ENCODE measurements around the gene RTN4RL1. TPM values are rescaled to one million over a fixed set of nuclear protein-coding genes. Genes with fewer than 3 reads are reported as not detected.
A peak's percentile ranks its signal among the peaks of the same experiment; 100 is the strongest.

Gene RTN4RL1
- polyA plus RNA-seq, 4 donors = 0.69 to 2.2 (median 1.8) TPM

DNA sequence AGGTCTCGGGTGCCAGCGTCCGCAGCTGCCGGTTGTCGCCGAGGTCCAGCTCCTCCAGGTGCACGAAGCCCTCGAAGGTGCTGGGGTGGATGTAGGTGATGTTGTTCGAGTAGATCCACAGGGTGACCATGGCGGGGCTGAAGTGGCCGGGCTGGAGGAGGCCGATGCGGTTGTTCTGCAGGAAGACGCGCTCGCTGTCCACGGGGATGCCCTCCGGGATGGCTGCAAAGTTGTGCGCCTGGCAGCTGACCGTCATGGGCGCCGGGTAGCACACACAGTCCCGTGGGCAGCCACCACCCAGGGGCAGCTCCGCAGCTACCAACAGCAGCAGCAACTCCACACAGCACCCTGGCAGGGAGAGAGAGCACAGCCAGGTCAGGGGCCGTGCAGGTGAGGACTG, 87.7 kb downstream of the RTN4RL1 start:
- no peak for DNase-seq (ENCODE audit: low read depth in 4 of 4, low spot score in 2 of 4)

DNA sequence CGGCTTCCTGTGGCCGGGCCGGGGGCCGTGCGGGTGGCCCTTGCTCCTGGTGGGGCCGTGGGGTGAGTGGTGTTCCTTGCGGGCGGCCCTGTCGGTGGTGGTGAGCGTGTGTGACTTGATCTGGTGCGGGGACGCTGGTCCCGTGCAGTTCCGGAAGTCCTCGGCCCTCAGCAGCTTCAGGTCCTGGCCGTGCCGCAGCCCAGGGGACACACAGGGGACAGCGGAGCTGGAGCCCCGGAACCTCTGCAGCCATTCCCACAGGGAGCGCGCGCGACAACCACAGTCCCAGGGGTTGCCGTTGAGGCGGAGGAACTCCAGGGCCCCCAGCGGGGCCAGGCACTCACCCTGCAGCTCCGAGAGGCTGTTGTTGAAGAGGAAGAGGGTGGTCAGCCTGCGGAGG, 88.4 kb downstream of the RTN4RL1 start:
- DNase-seq (ENCODE audit: low read depth in 4 of 4, low spot score in 2 of 4) = no peak

DNA sequence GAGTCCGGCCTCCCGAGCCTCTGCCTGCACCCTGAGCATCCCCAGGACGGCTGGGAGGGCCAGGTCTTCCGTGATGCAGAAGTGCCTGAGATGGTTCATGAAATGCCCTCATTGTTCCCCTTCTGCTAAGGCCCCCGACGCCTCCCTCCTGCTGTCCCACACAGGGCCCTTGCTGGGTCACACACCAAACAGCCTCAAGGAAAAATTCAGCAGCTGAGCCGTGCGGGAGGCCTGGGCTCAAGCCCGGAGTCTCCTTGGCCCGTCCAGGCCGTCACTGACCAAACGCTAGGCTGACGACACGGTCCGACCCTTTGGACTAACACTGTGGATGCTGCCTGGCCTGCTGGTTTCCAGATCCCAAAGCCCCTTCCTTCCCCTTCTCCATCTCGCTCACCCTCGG, 90.2 kb downstream of the RTN4RL1 start:
- no peak for DNase-seq (ENCODE audit: low read depth in 4 of 4, low spot score in 2 of 4)

DNA sequence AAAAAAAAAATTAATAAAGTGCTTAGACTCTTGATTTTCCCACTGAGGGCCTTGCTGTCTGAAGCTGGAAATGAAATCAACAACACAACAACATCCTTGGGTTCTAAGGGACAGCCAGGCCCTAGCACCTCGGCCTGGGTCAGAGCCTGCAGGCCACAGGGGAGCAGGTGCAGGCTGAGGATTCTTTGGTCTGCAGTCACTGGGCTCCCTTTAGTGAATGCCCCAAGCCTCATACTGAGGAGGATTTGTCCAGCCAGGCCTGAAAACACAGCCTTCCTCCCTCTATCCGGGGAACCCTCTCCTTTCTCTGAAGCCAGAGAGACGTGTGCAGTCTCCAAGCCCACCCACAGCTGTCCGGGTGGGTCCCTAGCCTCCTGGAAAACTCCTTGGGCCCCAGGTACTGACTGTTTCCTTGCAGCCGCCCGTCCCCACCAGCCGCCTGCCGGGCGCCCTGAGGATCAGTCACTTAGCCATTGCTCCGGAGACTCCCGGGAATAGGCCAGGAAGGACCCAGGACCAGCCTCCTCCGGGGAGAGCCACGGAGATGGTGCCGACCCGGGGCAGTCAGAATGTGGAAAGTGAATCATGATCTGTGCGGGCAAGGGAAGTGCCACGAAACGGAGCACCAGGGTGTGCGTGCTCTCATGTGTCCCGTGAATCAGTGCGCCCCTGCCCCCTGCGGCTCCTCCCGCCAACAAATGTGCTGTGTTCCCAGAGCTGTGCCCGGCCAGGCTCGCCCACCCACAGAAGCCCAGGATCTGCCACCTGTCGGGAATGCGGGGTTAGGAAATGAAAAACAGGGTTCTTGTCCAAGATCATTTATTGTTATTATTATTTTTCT, 91.0 kb downstream of the RTN4RL1 start:
- DNase-seq (ENCODE audit: low read depth in 4 of 4, low spot score in 2 of 4) = no peak

DNA sequence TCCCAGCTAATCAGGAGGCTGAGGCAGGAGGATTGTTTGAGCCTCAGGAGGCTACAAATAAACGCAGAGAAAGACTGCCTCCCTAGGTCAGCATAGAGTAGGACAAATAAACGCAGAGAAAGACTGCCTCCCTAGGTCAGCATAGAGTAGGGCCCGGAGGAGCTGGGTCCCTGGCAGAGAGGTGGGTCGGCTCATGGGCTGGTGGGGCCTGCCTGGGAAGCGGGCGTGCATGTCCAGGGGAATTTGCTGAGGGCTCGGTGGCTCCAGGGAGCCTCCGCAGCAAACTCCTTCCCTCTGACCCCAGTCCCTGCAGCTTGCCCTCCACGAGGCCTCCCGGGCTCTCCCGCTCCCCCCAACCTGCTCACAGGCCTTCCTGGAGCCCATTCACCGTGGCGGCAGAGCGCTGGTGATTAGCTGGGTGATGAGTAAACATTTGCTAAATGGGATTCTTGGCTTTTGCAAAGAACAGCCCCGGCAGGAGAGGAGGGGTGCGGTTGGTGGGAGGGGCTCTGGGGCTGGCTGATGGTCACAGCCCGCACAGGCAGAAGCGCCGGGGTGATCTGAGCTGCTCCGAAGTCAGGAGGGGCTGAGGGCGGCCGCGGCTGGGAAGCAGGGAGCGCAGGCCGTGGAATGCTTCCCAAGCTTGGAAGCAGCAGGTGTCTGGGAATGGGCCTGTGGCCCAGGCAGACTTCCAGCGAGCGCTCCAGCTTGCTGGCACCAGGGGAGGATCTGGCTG, 93.1 kb downstream of the RTN4RL1 start:
- no peak for DNase-seq (ENCODE audit: low read depth in 4 of 4, low spot score in 2 of 4)

DNA sequence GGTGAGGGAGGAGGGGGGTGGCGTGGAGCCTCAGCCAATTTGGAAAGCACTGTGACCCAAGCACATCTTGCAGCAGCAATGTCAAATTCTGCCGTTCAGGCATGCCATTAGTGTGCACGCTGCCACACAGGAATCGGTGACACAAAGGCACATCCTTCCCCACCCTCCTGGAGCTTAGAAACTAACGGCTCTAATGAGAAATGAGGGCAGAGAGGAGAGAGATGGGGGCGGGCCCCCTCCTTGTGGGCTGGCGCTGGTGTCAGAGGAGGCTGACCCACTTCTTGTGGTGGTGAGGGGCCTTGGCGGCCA, 94.8 kb downstream of the RTN4RL1 start:
- no peak for DNase-seq (ENCODE audit: low read depth in 4 of 4, low spot score in 2 of 4)

DNA sequence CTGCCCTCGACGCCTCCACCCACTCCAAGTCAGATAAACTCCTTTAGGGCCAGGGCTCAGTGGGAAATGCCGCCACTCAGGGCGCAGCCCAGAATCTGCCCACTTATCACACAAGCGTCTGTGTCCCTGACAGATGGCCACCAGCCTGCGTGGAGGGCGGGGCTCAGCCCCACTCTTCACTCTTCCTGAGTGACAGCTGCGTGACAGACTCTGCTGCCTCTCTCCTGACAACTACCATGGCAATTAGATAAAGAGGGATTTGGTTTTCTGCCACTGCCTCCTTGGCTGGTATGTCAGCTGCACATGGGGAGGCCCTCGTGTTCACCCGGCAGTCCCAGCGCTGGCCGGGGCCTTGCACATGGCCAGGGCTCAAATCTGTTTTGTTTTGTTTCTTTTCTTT, 96.2 kb downstream of the RTN4RL1 start:
- no peak for DNase-seq (ENCODE audit: low read depth in 4 of 4, low spot score in 2 of 4)

DNA sequence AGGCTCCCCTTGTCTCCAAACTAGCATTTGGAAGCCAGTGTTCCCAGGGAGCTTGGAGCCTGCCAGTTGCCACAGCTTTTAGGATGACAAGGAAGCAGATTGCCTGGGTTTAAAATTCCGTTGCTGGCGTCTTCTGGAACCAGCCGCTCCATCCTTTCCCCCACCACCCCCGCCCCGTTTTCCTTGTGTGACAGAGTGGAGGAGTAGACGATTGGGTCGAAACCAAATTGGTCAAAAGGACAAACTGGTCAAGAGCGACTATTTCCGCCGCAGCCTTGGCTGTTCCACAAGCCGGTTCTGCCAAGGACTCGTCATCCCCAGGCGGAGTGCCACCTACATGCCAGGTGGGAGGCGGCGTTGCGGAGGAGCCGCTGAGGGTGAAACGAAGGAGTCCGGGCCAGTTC, 104.2 kb downstream of the RTN4RL1 start:
- DNase-seq (ENCODE audit: low read depth in 4 of 4, low spot score in 2 of 4) = no peak

DNA sequence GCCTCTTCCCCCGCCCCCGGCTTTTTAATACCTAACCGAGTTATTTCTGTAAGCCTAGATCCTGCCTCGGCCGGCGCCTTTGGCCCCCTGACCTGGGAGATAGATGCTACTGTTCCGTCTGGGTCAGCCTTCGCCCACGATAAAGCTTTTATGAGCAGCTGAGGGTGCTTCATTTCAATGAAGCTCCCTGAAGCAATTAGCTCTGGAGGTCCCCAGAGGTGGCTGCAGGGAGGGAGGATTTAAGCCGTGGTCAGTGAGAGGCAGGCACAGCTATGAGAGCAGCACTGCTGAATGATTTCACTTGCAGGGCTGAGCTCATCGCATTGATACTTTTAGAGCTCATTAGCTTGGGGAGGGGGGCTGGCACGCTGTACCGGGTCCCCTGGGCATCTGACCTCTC, 105.9 kb downstream of the RTN4RL1 start:
- no peak for DNase-seq (ENCODE audit: low read depth in 4 of 4, low spot score in 2 of 4)

DNA sequence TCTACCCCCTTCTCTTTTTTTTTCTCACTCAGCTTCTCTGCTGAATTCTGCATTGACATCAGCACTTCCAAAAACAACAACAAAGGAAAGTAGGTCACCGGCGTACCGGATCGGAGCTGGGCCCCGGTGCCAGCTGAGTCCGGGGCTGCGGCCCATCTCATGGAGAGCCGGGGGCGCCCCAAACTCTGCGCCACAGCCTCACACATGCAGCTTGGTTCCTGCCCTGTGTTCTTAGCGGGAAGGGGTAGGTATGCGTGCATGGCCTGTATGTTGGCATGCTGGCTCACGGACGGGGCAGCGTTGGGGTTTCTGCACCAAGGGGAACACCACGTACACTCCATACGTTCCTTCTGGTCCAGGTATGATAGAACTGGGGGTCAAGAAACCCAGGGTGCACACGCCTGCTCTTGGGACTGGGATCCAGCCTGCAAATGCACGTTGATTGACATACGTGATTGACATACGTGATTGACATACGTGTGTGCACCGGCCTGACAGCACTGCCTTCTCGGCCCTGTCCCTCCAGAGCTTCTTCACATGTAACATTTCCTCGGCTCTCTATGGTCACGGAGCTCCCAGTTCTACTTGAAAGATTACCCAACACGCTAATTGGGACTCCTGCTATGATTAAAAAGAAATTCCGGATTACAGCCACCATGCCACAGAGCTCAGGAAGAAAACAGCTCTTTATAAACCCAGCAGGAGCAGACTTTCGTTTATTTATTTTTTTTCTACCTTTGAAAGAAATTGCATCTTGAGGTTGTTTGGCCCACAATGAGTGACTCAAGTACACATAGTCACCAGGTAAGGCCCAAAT, 106.6 kb downstream of the RTN4RL1 start:
- no peak for DNase-seq (ENCODE audit: low read depth in 4 of 4, low spot score in 2 of 4)

DNA sequence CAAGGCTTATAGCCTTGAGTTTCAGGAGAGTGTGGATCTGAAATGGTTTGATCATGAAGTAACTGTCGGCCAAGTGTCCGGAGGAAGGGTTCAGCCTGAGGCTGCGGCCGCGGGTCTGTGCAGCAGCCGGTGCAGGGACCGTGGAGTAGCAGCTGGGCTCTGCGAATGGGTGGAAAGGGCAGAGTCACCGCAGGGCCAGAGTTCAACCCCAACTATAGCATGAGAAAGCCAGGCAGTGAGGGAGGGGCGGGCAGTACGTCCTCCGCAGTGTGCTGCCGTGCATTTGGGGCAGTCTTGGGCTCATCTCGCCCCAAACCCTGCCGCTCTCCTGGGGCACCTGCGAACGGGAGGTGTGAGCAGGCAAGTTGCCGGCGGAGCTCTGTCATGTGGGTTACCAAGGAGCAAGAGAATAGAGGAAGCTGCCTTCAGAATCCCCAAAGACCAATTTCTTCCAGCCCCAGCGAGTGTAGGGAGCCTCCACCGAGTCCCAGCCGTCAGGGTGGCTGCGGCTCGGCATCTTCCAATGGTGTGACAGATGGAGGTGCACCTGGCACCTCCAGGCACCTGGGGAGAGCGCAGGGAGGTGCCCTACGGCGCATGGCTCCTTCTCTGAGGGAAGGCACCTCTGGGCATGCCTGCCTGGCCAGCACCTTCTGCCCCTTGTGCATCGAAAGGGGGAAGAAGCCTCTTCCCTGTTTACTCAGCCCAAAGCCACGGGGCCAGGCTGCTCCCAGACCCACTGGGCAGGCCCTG, 108.0 kb downstream of the RTN4RL1 start:
- DNase-seq (ENCODE audit: low read depth in 4 of 4, low spot score in 2 of 4) = no peak

DNA sequence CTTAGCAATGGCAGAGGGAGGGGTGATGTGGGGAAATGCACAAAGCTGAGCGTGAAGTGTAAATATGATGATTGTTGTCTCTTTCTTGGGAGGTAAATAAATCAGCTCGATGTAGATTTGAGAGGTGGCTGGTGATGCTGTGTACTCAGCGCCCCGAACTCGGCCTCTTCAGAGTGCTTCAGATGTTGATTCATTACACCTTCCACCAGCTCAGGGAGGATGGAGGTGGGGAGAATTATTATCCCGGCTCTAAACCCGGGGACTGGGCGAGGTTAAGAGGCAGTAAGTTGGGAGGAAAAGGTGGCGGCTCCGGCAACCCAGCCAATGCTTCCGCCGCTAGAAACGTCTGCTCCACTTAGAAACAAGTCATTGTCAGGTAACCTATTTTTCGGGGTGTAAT, 108.8 kb downstream of the RTN4RL1 start:
- no peak for DNase-seq (ENCODE audit: low read depth in 4 of 4, low spot score in 2 of 4)

DNA sequence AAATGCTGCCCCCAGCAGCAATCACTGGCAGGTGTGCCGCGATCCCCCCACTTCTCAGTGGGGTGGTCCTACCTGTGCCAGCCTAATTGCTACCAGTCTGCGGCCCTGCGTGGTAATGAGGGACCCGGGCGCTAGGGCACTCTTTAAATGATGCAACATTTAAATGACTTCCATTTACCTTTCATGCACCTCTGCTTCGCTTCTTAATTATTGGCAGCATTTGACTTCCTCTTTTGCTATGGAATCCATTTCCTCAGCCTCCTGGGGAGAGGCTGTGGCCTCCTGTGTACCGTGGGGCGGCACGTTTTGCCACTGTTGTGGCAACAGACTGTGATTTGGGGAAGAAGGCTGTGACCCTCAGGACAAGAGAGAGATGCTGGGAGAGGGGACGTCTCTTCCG, 109.2 kb downstream of the RTN4RL1 start:
- no peak for DNase-seq (ENCODE audit: low read depth in 4 of 4, low spot score in 2 of 4)

DNA sequence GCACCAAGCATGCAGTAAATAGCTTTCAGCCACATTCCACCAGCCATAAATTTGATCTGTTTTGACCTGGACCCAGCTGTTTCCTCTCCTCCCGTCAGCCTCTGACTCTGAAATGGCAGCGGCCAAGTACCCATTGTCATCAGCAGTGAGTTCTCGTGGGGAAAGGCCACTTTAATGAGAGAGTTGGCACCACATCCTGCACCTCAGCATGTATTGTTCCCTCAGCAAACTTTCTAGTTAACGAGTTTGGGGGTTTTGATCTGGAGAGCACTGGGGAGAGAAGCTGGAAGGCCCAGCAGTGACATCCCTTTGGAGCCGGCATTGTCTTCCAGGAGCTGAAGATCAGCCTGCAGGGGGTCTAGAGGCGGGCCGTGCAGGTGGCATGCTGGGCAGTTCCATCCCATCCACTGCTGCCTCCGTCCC, 110.5 kb downstream of the RTN4RL1 start:
- no peak for DNase-seq (ENCODE audit: low read depth in 4 of 4, low spot score in 2 of 4)

DNA sequence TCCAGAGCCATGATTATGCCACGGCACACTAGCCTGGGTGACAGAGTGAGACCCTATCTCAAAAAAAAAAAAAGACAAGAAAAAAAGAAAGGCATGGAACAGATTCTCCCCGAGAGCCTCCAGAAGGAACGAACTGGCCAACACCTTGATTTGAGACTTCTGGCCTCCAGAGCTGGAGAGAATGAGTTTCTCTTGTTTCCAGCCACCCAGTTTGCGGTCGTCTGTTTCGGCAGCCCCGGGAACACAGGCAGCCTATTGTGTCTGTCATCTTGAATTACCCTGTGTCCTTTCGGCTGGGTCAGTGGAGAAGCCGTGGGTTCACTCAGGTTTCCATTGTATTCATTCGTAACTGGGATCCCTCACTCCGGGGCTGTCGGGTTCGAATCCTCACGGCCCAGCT, 111.4 kb downstream of the RTN4RL1 start:
- no peak for DNase-seq (ENCODE audit: low read depth in 4 of 4, low spot score in 2 of 4)

DNA sequence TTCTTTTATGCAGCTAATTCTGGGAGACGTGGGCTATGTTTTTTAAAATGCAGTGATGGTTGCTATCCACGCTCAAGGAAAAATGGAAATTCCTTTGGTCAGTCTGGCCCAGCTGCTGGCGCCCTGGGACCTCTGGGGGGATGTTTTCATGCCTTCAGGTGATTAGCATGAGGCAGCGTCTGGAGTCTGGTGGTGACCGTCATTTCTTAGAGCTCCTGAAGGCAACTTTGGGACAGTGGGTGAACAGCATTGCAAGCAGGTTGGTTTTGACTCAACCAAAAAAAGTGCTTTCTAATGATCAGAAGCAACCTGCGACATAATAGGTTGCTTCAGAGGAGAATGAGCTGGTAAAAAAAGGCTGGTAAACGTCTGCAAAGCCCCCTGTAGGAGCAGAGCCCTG, 113.0 kb downstream of the RTN4RL1 start:
- DNase-seq (ENCODE audit: low read depth in 4 of 4, low spot score in 2 of 4) = no peak

DNA sequence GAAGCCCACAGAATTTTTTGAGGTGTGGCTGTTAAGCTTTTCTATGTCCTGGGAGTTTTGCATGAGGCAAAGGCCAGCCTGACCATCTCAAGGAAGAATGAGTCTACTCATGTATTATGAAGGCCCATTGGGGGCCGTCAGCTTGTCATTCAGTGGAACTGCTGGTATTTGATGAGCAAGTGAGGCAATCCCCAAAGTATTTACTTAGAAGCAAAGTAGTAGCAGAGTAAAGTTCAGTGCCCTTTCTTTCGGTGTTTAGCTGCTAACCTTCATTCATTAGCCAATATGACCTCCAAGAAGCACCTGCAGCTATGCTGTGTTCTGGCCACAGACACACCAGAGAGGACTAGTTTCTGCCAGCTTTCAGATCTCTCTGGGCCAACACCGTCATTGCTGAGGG, 115.1 kb downstream of the RTN4RL1 start:
- DNase-seq (ENCODE audit: low read depth in 4 of 4, low spot score in 2 of 4) = no peak

DNA sequence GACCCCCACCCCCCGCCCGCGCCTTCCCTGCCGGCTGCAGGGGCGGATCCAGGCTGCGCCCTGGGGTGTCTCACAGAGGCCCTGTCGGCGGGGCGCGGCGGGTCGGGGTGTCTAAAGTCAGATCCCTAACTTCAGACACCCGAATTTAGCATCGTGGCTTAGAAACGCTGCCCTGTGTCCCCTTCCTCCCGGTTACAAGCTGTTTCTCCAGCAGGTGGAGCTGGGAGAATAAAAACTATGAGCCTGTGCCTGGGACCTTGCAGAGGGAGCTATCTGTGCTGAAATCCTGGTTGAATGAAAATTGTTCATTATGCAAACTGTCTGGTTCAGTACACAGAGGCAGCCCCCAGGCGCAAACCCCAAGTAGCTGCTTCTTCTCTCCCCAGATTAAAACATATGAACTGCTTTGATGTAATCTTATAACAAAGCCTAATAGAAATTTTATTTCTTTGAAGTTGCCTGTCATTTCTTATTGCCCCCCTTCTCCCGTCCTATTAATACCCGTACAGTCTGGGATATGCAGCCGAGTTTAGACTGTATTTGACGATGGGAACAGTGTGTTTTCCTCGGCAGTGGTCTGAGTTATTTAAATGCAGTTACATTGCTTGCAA, 116.3 kb downstream of the RTN4RL1 start:
- DNase-seq (ENCODE audit: low read depth in 4 of 4, low spot score in 2 of 4) = peak in 1 of 4 donors; percentile 77

DNA sequence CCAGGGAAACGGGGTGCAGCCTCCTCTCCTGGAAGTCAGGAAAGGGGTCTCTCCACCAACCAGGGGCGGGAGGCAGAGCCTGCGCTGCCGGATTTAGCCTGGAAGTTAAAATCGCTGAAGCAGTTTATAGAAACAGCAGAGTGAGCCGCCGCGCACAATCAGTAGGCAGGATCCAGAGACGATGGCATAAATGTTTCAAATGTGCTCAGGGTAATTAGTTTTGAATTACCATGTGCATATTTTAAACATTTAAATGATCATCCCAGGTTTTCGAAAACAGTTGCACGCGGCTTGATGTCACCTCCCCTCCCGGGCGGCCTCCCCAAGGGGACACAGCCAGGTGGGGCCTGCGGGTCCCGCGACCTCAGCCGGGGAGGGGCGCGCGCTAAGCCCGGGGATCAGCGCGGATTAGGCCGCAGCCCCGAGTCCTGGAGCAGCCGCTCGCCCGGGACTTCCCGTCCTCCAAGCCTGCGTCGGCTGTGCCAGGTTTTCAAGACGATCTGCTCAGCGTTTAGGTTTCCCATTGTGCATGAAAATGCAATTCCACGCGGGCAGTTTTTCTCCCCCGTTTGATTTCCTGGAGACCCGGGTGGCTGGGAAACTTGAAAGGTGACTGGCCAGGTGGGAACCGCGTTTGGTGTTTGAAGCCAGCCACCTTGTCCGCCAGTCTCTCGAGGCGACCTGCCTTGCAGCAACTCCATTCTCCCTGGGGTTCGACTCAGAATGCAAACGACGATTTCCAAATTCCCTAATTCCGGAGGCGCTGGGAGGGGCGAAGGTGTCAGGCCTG, 117.0 kb downstream of the RTN4RL1 start:
- no peak for DNase-seq (ENCODE audit: low read depth in 4 of 4, low spot score in 2 of 4)
